H54 (cell line): ENCODE results near the gene GPR42.
"Not testable (repeated sequence)": the region's sequence is repeated elsewhere in the genome, so short reads cannot be mapped to it uniquely, and the experiment has no call there.

Experiments
- DNase-seq: peaks from one replicate; pipeline ENCODE4 v3.0.0; 2011; ENCODE audit warnings: low spot score, mixed read lengths; ENCODE audit not compliant: insufficient read length
- FAIRE-seq: peaks from 3 replicates; lab custom pipeline; 2011; peaks lifted over from hg19 to GRCh38; lab: Jason Lieb, UNC
- POLR2A ChIP-seq: IDR thresholded peaks from 2 replicates; pipeline ENCODE4 v1.6.1; 2011; ENCODE audit warnings: low read depth, mild to moderate bottlenecking, low read length

Gene GPR42

GRCh38 chr19:35363711-35364425, 7.0 kb upstream of the GPR42 start:
- FAIRE-seq (no peak), DNase-seq (no peak)
- no peak for TF ChIP-seq POLR2A

DNA sequence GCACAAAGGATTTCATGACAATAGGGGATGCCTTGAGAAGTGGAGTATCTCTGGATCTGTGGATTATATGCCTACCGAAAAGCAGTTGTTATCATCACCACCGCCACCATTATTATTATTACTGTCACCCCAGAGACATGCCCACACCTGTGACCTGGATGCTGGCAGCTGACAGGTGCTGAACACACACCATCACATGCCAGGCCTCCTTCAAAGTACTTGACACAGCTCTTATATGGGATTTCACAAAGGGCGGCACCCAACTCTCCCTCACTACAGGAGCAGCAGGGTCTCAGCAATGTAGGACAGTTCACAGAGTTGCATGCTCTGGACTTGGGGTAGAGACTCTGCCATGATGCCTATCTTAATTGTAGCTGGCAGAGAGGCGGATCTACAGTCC, 5.6 kb upstream of the GPR42 start:
- FAIRE-seq (no peak), DNase-seq (no peak)
- no peak for TF ChIP-seq POLR2A

- FAIRE-seq: no peak
- no peak for DNase-seq
- no peak for TF ChIP-seq POLR2A
Observed at GRCh38 chr19:35368378-35368777, 2.5 kb upstream of the GPR42 start.

GRCh38 chr19:35369522-35369921, 1.3 kb upstream of the GPR42 start:
- DNase-seq (no peak), FAIRE-seq (no peak)
- TF ChIP-seq POLR2A: no peak

DNA sequence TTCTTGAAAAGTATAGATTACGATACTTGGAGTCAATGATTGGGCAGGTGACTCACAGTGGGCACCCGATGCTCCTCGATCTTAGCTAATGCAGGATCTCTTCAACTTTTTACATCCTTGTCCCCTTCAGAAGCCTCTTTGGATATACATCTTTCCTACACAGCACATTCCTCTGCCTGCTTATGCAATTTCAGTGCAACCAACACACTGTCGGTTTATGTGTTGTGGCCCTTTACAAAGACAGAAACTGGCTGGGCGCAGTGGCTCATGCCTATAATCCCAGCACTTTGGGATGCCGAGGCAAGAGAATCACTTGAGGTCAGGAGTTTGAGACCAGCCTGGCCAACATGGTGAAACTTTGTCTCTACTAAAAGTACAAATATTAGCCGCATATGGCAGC, 2.6 kb downstream of the GPR42 start:
- no peak for FAIRE-seq
- TF ChIP-seq POLR2A: no peak
- no peak for DNase-seq

DNA sequence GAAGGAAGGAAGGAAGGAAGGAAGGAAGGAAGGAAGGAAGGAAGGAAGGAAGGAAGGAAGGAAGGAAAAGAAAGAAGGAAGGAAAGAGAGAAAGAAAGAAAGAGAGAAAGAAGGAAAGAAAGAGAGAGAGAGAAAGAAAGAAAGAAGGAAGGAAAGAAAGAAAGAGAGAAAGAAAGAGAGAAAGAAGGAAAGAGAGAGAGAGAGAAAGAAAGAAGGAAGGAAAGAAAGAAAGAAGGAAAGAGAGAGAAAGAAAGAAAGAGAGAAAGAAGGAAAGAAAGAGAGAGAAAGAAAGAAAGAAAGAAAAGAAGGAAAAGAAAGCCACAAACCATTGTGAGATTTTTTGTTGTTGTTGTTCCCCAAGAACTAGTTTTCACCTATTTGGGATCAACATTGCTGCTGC, 3.2 kb downstream of the GPR42 start:
- DNase-seq, FAIRE-seq: not testable (repeated sequence)

GRCh38 chr19:35375505-35376307, 4.8 kb downstream of the GPR42 start:
- no peak for TF ChIP-seq POLR2A
- DNase-seq (no peak), FAIRE-seq (no peak)

GRCh38 chr19:35377656-35378055, 6.8 kb downstream of the GPR42 start:
- no peak for FAIRE-seq

GRCh38 chr19:35378356-35378755, 7.5 kb downstream of the GPR42 start:
- no peak for DNase-seq
- TF ChIP-seq POLR2A: no peak
- no peak for FAIRE-seq

More at GRCh38 chr19:35377656-35378055, 6.8 kb downstream of the GPR42 start:
- no peak for TF ChIP-seq POLR2A
- no peak for DNase-seq

DNA sequence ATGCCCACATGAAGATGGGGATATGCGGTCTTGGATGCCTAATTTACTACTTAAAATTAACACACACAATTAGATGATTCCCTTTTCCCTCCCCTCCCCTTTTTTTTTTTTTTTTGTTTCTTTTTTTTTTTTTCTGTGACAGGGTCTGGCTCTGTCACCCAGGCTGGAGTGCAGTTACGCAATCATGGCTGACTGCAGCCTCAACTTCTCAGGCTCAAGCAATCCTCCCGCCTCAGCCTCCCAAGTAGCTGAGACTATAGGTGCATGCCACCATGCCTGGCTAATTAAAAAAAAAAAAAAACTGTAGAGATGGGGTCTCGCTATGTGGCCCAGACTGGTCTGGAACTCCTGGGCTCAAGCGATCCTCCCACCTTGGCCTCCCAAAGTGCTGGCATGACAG, 8.7 kb downstream of the GPR42 start:
- not testable (repeated sequence) for DNase-seq, FAIRE-seq

DNA sequence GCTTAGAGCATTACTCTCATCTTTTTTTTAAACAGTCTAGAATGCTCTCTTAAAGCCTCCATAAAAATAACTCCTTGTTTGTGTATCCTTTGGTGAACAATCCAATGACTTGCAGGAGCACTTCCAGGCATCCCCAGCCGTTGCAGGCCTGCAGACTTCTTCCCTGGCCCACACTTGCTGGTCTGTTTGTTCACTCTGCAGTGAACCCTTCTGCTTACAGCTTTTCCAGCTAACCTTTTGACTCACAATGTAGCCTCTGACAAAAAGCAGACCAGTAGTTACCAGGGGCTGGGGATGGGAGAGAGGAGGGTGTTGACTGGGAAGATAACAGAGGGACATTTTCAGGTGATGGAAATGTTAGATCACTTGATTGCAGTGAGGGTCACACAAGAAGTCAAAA, 9.1 kb downstream of the GPR42 start:
- no peak for FAIRE-seq
- DNase-seq: no peak
- TF ChIP-seq POLR2A: no peak

DNA sequence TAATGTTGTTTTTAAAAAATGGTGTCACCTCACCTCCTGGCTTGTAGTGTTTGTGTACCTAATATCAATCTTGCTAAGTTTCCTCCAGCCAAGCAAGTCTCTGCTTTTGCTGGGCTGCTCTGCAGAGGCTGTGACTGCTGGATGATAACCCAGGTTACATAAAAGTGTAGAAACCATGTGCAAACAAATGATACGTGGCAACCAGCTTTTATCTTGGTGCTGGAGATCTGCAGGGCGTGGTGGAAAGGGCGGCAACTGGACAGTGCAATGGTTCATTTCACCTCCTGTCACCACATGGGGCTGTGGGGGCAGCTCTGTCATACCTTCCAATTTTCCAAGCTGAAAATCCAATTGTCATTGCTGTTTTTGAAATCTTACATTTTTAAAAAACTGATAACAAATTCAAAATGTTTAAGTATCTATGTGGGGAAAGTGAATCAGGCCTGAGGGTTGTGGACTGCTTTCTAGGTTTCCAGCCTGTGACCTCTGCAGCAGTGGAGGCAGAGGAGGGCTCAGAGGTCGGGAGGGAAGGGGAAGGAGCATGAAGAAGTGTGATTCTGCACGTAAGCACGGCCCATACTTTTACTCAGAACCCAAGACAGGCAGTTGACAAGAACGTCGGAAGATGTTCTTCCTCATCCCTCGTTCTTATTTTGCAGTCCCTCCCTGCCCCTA, 9.7 kb downstream of the GPR42 start:
- FAIRE-seq (no peak), DNase-seq (no peak)
- no peak for TF ChIP-seq POLR2A

DNA sequence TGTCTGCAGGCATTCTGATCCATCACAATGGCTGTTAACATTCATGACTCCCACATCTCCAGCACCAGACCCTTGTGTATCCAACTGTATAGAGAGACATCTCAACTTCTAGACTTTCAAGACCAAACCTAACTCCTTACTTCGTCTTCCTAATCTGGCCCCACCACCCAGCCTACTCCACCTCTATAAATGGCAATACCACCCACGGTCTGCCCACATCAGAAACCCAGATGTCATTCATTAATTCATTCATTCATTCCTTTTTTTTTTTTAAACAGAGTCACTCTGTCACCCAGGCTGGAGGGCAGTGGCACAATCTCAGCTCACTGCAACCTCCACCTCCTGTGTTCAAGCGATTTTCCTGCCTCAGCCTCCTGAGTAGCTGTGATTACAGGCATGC, 10.4 kb downstream of the GPR42 start:
- DNase-seq (no peak), FAIRE-seq (no peak)
- TF ChIP-seq POLR2A: no peak

DNA sequence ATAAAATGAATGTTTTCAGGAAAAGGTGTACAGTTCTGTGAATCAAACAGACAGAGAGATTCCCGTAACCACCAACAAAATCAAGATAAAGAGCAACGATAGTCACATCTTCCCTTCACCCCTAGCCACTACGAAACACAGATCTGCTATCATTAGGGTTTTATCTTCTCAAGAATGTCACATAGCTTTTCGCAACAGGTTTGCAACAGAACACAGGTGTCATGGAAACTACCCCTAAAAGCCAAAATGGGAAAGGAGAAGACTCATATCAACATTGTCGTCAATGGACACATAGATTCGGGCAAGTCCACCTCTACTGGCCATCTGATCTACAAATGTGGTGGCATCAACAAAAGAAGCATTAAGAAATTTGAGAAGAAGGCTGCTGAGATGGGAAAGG, 11.1 kb downstream of the GPR42 start:
- no peak for FAIRE-seq
- DNase-seq: no peak
- TF ChIP-seq POLR2A: no peak
